ENCODE measurements around the gene SLC4A3. TPM values are rescaled to one million over a fixed set of nuclear protein-coding genes. Genes with fewer than 3 reads are reported as not detected.

SLC4A3 gene, protein sequence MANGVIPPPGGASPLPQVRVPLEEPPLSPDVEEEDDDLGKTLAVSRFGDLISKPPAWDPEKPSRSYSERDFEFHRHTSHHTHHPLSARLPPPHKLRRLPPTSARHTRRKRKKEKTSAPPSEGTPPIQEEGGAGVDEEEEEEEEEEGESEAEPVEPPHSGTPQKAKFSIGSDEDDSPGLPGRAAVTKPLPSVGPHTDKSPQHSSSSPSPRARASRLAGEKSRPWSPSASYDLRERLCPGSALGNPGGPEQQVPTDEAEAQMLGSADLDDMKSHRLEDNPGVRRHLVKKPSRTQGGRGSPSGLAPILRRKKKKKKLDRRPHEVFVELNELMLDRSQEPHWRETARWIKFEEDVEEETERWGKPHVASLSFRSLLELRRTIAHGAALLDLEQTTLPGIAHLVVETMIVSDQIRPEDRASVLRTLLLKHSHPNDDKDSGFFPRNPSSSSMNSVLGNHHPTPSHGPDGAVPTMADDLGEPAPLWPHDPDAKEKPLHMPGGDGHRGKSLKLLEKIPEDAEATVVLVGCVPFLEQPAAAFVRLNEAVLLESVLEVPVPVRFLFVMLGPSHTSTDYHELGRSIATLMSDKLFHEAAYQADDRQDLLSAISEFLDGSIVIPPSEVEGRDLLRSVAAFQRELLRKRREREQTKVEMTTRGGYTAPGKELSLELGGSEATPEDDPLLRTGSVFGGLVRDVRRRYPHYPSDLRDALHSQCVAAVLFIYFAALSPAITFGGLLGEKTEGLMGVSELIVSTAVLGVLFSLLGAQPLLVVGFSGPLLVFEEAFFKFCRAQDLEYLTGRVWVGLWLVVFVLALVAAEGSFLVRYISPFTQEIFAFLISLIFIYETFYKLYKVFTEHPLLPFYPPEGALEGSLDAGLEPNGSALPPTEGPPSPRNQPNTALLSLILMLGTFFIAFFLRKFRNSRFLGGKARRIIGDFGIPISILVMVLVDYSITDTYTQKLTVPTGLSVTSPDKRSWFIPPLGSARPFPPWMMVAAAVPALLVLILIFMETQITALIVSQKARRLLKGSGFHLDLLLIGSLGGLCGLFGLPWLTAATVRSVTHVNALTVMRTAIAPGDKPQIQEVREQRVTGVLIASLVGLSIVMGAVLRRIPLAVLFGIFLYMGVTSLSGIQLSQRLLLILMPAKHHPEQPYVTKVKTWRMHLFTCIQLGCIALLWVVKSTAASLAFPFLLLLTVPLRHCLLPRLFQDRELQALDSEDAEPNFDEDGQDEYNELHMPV
- 0.98 and 2.9 TPM in 2 replicates for total RNA-seq

DNA sequence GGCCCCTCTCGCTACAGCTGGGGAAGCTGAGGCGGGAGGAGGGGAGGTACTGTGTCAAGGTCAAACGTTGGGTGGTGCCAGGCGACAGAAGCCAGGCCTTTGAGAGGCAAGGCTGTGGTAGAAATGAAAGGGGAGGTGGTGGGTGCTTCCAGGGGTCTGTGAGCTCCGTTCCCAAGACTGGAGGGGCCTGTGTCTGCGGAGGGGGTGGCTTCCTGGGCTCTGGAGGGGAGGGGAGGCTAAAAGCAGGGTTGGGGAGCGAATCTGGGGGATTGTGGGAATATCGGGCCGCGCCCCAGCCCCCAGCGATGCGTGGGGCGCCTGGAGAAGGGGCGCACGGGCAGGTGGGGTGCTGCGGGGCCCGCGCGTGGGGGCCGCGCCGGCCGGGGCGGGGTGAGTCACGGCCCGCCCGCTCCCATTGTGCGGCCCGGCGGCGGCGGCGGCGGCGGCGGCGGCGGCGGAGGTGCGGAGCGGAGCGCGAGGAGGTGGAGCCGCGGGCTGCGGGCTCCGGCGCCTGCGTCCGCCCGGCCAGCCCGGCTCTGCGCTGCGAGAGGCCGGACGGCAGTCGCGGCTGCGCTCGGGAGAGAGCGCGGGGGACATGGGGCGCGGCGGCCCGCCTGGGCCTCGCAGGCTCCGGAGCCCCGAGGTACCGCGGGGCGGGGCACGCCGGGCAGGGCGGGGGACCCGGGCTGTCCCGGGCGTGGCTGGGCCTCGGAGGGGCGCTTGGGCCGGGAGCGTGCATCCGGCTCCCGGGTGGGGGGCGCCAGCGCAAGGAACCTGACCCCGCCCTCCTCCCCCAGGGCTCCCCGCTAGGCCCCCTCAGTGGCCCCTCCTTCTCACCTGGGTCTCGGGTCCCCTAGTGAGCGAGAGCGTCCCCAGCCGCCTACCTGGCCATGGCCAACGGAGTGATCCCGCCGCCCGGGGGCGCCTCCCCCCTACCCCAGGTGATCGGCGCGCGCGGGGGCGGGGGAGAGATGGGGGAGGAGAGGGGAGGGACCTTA, at the start of gene SLC4A3:
SLC4A3 (plus strand) TSS at position 528 of the 998 bp plus-strand sequence; CDS start at position 891, 363 bp downstream.

DNA sequence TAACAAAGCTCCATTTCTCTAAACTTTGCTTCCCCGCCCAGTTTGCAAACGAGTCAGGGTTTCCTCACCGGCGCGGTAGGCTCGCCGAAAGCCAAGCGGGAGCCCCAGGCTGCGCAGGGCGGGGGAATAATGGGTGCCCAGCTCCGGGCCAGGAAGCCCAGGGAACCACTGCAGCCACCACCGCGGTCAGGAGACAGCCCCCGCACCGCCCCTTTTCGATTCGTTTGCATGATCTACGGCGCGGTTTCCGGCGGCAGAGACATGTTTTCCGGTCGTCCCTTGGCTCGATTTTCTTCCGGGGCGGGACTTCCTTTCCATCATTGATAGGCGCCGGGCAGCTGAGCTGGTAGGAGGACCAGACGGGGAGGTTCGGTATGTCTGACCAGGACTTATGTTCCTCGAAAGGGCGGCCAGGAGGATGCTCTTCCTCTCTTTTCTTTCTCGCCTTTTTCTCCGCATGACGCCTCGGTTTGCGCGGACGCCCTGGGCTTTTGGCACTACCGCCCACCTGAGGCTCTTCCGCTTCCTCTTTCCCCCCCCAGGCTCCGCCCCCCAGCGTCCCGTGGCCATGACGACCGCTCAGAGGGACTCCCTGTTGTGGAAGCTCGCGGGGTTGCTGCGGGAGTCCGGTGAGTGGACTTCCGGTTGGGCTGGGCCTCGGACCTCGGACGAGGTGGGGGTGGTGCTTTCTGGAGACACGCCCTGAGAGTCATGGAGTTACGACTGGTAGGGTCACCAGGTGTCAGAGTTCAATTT, 29.7 kb upstream of the SLC4A3 start, which contains the start of gene STK11IP:
STK11IP (plus strand) TSS at position 306 of the 756 bp plus-strand sequence; CDS start at position 569, 263 bp downstream.

Small RNA genes lying within 50 kb of the gene (small RNA-seq; reads per million reads assigned to genes)
- not detected for gene RN7SKP213

Other genes starting within 250 kb of the SLC4A3 start
- 63.9 and 69.4 TPM in 2 replicates for gene DNPEP, start 239.7 kb upstream of the SLC4A3 start, total RNA-seq
- 0.39 and 0.73 TPM in 2 replicates for gene DES, start 209.3 kb upstream of the SLC4A3 start, total RNA-seq
- 11.5 and 15.4 TPM in 2 replicates for gene SPEG, start 192.8 kb upstream of the SLC4A3 start, total RNA-seq
- 43.7 and 51.2 TPM in 2 replicates for gene GMPPA, start 128.7 kb upstream of the SLC4A3 start, total RNA-seq
- under 0.01 TPM in 1 of 2 replicates, not detected in the other for gene ASIC4, start 113.1 kb upstream of the SLC4A3 start, total RNA-seq
- gene CHPF, start 83.8 kb upstream of the SLC4A3 start, total RNA-seq = 60.4 and 92.6 TPM in 2 replicates
- 1.2 and 3.3 TPM in 2 replicates for gene TMEM198, start 83.6 kb upstream of the SLC4A3 start, total RNA-seq
- gene OBSL1, start 56.1 kb upstream of the SLC4A3 start, total RNA-seq = 26.0 and 37.5 TPM in 2 replicates
- 0.20 and 0.37 TPM in 2 replicates for gene INHA, start 55.3 kb upstream of the SLC4A3 start, total RNA-seq
- gene STK11IP, start 29.8 kb upstream of the SLC4A3 start, total RNA-seq = 15.1 and 19.5 TPM in 2 replicates

Measured in subcutaneous preadipocyte (primary cell).